Astrocyte of the cerebellum (primary cell): ENCODE measurements around the gene EML1.

Experiments used
- DNase-seq: peaks from one replicate; pipeline ENCODE4 v3.0.0-alpha.2; 2011; ENCODE audit warnings: low read depth
- H3K4me3 ChIP-seq: 2 replicates; pipeline ENCODE4 v1.5.1; 2011; ENCODE audit warnings: mild to moderate bottlenecking, low read depth, low read length, moderate library complexity
- in situ Hi-C: cut with HindIII; loops from 2 replicates; pipeline ENCODE4 v1.10.0; 2017; ENCODE audit warnings: low sequenced_read_pairs
- TF ChIP-seq, protein P1 (sequence below): IDR thresholded peaks from 2 replicates; pipeline ENCODE4 v1.5.1; 2012; ENCODE audit warnings: low read length, low read depth, moderate library complexity, mild to moderate bottlenecking; ENCODE audit errors: missing control alignments

EML1 gene

DNA sequence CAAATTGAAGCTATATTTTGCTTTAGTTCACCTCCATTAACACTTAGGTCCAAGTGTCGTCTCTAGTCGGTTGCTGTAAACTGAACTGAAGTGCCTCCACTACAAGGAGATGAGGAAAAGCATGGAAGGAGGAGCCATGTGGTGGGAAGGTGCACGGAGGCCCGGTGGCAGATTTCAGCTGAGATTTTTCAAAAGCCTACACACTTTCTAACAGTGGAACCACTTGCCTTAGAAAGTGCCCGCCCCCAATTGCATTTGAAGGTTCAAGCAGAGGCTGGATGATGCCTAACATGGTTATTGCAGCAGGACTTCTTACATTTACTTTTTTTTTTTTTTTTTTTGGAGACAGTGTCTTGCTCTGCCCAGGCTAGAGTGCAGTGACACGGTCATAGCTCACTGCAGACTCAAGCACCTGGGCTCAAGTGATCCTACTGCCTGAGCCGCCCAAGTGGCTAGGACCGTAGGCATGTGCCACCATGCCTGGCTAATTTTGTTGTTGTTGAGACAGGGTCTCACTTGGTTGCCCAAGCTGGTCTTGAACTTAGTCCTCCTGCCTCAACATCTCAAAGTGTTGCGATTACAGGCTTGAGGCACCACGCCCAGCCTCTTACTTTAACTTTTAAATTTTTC lies 27.6 kb downstream of the EML1 start:
- no peak overlapping the region for H3K4me3 ChIP-seq
- in situ Hi-C loops: no loop called here
- DNase-seq: no peak
- TF ChIP-seq, protein P1, sequence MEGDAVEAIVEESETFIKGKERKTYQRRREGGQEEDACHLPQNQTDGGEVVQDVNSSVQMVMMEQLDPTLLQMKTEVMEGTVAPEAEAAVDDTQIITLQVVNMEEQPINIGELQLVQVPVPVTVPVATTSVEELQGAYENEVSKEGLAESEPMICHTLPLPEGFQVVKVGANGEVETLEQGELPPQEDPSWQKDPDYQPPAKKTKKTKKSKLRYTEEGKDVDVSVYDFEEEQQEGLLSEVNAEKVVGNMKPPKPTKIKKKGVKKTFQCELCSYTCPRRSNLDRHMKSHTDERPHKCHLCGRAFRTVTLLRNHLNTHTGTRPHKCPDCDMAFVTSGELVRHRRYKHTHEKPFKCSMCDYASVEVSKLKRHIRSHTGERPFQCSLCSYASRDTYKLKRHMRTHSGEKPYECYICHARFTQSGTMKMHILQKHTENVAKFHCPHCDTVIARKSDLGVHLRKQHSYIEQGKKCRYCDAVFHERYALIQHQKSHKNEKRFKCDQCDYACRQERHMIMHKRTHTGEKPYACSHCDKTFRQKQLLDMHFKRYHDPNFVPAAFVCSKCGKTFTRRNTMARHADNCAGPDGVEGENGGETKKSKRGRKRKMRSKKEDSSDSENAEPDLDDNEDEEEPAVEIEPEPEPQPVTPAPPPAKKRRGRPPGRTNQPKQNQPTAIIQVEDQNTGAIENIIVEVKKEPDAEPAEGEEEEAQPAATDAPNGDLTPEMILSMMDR: no peak

DNA sequence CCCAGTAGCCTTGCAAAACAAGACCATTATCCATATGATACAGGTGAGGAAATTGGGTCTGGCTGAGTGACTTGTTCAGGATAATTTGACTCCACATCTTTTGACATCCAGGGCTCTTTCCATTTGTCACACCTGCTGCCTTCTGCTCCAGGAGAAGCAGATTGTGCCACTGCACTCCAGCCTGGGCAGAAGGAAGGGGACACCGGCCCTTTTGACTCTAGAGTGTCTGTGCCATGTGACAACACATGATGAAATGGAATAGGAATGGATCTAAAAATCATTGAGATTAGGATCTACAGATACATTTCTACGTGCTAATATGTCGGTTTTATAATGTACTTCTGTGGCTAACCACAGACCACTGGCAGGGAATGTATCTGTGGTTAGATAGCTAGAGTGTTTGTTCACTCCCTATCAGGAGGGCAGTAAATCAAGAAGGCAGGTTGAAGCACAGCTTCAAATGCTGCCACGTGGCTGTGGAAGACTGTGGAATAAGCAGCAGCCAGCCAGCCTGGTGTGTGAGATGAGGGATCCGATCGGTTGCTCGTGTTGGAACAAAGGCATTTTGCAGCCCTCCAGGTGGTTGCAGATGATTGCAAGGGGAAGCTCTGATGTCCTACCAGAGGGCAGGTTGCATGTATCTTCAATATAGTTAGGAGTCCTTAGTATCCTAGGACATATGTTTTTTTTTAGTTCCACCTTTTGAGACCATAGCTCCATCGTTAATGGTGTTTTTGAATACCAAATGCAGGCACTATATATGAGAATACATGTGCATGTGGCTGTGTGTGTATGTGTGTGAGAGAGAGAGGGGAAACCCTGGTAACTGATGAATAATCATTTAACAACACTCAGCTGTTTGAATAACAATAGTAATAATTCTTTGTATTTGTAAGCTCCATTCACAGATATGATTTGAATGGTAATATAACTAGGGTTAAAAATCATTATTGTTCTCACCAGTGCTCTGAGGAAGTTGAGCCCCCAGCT lies 28.6 kb downstream of the EML1 start:
- TF ChIP-seq, protein P1: no peak
- H3K4me3 ChIP-seq: no peak overlapping the region
- in situ Hi-C loops: no loop called here
- peak; percentile 86 for DNase-seq

DNA sequence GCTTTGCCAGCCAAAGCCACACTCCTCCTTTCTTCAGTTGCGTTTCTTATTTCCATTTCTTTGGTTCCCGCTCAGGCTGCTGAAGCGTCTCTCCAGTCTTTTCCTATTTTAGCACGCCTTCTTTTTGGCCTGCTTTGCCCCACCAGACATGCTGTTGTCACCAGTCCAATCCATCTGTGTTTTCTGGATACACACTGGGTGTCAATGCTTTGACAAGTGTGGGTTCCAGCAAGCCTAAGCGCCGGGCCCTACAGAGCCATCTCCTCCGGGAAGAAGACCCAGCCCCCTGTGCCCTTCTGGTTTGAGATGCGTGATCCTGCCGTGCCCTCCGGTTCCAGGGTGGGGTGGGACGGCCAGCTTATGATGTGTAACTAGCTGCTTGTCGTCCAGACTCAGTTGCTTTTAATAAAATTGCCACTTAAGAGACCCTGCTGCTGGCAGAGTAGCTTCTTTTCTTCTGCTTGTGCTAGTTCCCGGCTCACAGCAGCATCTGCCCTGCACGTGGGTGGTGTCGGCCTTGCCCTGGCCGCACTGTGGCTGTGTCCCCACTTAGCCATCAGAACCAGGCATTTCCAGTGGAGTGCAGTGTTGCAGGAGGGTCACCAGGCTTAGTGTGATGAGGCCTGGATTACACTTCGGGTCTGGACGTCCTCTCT lies 29.7 kb downstream of the EML1 start:
- TF ChIP-seq, protein P1: no peak
- in situ Hi-C loops: no loop called here
- no peak overlapping the region for H3K4me3 ChIP-seq
- DNase-seq: no peak

DNA sequence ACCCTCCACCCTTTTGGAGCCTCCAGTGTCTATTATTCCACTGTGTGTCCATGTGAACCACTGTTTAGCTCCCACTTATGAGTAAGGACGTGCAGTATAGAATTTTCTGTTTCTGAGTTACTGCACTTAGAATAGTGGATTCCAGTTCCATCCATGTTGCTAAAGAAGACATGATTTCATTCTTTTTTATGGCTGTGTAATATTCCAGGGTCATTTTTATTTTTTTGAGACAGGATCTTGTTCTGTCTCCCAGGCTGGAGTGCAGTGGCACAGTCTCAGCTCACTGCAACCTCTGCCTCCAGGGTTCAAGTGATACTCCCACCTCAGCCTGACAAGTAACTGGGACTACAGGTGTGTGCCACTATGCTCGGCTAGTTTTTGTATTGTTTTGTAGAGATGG lies 31.6 kb downstream of the EML1 start:
- no peak overlapping the region for H3K4me3 ChIP-seq
- in situ Hi-C loops: no loop called here
- TF ChIP-seq, protein P1: no peak
- DNase-seq: no peak

DNA sequence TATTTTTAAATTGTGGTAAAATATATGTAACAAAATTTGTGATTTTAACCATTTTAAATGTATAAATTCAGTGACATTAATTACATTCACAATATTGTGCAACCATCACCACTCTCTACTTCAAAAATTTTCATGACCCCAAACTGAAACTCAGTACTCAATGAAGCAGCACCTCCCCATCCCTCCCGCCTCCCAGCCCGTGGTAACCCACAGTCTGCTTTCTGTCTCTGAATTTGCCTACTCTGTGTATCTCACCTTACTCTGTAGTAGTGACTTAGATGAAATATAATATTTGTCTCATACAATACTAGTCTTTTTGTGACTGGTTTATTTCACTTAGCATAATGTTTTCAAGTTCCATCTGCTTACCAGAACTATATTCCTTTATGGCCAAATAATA lies 36.2 kb downstream of the EML1 start:
- in situ Hi-C loops: no loop called here
- no peak overlapping the region for H3K4me3 ChIP-seq
- TF ChIP-seq, protein P1: no peak
- DNase-seq: no peak

DNA sequence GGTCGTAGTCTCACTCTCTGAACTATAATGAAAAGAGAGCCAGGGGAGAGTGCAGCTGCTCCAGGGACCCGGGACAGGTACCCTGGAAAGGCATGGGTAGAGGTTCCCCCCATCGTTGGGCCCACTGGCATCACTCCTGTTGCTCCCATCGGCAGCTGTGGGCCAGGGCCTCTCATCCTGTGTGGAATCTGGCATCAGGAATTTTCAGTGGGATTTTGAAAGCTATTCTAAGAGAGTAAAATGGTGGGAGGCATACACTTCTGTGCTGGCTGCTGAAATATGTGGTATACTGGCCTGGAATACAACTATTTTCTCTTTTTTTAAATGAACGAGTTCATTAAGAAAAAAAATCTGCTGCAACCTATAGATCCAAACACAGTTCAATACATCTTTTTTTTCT lies 38.1 kb downstream of the EML1 start:
- in situ Hi-C loops: loop anchor here (5.0 kb wide), 2 partner anchors 46 to 86 kb away; no protein-coding TSS in a partner anchor
- TF ChIP-seq, protein P1: no peak
- no peak for DNase-seq

More for the DNA sequence above, 38.1 kb downstream of the EML1 start:
- H3K4me3 ChIP-seq: no peak overlapping the region
